Measurements from ENCODE around the gene ESD.

Gene ESD

DNA sequence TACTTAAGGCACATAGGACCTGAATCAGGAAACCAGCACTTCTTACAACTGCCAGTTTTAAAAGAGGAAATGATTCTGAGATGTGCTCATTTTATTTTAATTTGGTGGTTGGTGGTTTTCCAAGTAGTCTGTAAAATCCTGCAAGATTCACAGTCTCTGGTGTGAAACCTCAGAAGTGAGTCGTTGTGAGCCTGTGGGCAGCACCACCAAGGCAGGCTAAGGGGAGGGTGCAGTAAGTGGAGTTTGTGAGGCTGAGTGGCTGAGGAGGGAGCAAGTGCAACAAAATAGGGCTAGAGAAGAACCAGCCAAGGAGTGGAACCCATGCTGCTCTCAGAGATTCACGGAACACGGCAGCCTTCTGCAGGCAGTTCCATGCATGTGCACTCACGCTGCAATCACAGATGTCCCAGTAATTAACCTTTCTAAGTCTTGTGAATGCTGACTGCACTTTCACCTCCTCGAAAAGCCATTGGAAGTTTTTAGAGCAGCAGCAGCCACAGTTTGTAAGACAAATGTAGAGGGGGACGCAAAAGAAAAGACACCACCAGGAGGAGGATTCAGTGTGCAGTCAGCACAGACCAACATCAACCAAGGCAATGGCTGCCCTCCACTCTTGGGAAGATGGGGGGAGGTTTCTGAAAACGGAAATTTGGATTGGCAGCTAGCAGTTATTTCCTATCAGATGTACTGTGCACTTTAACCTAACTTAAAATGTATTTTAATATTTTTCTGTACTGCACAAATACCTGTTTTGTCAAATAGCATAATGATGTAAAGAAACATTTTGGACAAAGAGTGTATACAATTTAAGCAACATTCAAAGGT lies 44.9 kb downstream of the ESD start:
- no peak overlapping the region for H3K9ac ChIP-seq (ENCODE audit: low read length)
- H3F3A ChIP-seq (ENCODE audit: insufficient read depth), result no peaks in the 10 kb centered on the region; the same call in 1 of the 2 replicates
- no peak overlapping the region for H3K4me3 ChIP-seq (ENCODE audit: insufficient read depth, low read length, poor library complexity, severe bottlenecking)
- no peak overlapping the region for H2AFZ ChIP-seq (ENCODE audit: low read depth, low read length, severe bottlenecking)
- no peaks in the 10 kb centered on the region for H3K79me2 ChIP-seq (ENCODE audit: insufficient read depth, low read length)
- no peaks in the 10 kb centered on the region for H3K27me3 ChIP-seq (ENCODE audit: low read length)
- H3K4me2 ChIP-seq (ENCODE audit: low read depth, low read length, poor library complexity, severe bottlenecking), result no peak overlapping the region
- no peaks in the 10 kb centered on the region for H3K9me3 ChIP-seq (ENCODE audit: insufficient read depth, low read length)
- TF ChIP-seq, protein P1, sequence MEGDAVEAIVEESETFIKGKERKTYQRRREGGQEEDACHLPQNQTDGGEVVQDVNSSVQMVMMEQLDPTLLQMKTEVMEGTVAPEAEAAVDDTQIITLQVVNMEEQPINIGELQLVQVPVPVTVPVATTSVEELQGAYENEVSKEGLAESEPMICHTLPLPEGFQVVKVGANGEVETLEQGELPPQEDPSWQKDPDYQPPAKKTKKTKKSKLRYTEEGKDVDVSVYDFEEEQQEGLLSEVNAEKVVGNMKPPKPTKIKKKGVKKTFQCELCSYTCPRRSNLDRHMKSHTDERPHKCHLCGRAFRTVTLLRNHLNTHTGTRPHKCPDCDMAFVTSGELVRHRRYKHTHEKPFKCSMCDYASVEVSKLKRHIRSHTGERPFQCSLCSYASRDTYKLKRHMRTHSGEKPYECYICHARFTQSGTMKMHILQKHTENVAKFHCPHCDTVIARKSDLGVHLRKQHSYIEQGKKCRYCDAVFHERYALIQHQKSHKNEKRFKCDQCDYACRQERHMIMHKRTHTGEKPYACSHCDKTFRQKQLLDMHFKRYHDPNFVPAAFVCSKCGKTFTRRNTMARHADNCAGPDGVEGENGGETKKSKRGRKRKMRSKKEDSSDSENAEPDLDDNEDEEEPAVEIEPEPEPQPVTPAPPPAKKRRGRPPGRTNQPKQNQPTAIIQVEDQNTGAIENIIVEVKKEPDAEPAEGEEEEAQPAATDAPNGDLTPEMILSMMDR (IDR thresholded peaks at IDR 0.05; ENCODE audit: insufficient read depth, low read length, poor library complexity, severe bottlenecking), result no peak
- TF ChIP-seq EZH2phosphoT487 (conservative IDR thresholded peaks at IDR 0.05; ENCODE audit: low read length), result no peak
- no peaks in the 10 kb centered on the region for H3K9me2 ChIP-seq (replicated peaks; ENCODE audit: insufficient read depth, low read length)
- peak overlapping the region; percentile 51; the same call in 1 of the 2 replicates for H3K27ac ChIP-seq (ENCODE audit: low read depth, low read length)
- no peaks in the 10 kb centered on the region for H4K20me1 ChIP-seq (ENCODE audit: low read depth, low read length)
- no peaks in the 10 kb centered on the region for H3K36me3 ChIP-seq (ENCODE audit: low read length)

DNA sequence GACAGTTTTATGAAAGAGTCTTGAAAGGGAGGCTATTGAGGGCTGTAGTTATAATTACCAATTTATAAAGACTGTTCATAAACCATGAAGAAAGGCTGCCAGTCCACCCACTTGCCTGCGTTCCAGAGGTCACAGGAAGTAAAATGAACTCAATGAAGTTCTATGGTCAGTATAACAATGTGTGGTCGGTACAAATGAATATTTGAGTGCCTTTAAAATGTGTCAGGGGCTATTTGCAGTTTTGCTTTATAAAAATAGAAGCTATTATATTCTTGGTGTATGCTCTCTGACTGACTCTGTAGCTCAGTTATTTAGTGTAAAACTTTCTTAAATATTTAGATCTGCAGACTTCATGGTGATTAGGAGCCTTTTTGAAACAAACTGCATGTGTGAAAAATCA lies 47.0 kb downstream of the ESD start:
- Histone ChIP-seq H3K4me2 (ENCODE audit: low read depth, low read length, poor library complexity, severe bottlenecking) (no peak overlapping the region), H3K4me3 (ENCODE audit: insufficient read depth, low read length, poor library complexity, severe bottlenecking) (no peak overlapping the region), H3K9me2 (replicated peaks; ENCODE audit: insufficient read depth, low read length) (no peaks in the 10 kb centered on the region), H3F3A (ENCODE audit: insufficient read depth) (no peaks in the 10 kb centered on the region; the same call in 1 of the 2 replicates), H3K36me3 (ENCODE audit: low read length) (no peaks in the 10 kb centered on the region), H4K20me1 (ENCODE audit: low read depth, low read length) (no peaks in the 10 kb centered on the region), H3K27me3 (ENCODE audit: low read length) (no peaks in the 10 kb centered on the region), H3K79me2 (ENCODE audit: insufficient read depth, low read length) (no peaks in the 10 kb centered on the region), H3K9me3 (ENCODE audit: insufficient read depth, low read length) (no peaks in the 10 kb centered on the region), H3K27ac (ENCODE audit: low read depth, low read length) (no peak overlapping the region), H2AFZ (ENCODE audit: low read depth, low read length, severe bottlenecking) (no peak overlapping the region), H3K9ac (ENCODE audit: low read length) (no peak overlapping the region)
- TF ChIP-seq EZH2phosphoT487 (conservative IDR thresholded peaks at IDR 0.05; ENCODE audit: low read length), result no peak
- TF ChIP-seq, protein P1 (IDR thresholded peaks at IDR 0.05; ENCODE audit: insufficient read depth, low read length, poor library complexity, severe bottlenecking), result no peak

DNA sequence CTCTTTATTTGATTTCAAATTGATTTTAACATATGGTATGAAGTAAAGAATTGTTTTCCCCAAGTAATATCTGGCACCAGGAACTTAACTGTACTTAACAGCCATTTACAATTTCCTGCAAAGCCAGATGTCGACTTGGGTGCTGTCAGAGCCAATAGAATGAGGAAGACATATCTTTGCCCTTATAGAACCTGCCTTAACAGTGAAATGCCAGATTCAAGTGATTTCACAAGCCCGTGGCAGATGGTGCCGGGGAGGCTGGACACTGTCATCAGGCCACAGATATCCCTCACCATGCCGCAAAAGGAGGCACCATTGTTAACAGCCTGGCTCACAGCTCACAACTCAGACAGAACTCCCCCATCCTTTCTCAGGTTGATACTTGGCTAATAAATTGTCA lies 48.7 kb downstream of the ESD start:
- H2AFZ ChIP-seq (ENCODE audit: low read depth, low read length, severe bottlenecking), result no peak overlapping the region
- no peaks in the 10 kb centered on the region for H3K9me2 ChIP-seq (replicated peaks; ENCODE audit: insufficient read depth, low read length)
- no peaks in the 10 kb centered on the region for H3K27me3 ChIP-seq (ENCODE audit: low read length)
- H3K9ac ChIP-seq (ENCODE audit: low read length), result no peak overlapping the region
- no peak overlapping the region for H3K27ac ChIP-seq (ENCODE audit: low read depth, low read length)
- no peak overlapping the region for H3K4me3 ChIP-seq (ENCODE audit: insufficient read depth, low read length, poor library complexity, severe bottlenecking)
- H3F3A ChIP-seq (ENCODE audit: insufficient read depth), result no peaks in the 10 kb centered on the region; the same call in 1 of the 2 replicates
- no peak overlapping the region for H3K4me2 ChIP-seq (ENCODE audit: low read depth, low read length, poor library complexity, severe bottlenecking)
- H3K79me2 ChIP-seq (ENCODE audit: insufficient read depth, low read length), result no peaks in the 10 kb centered on the region
- peaks cover 3% of the 10 kb centered on the region; the same call in 1 of the 2 replicates for H3K36me3 ChIP-seq (ENCODE audit: low read length)
- H3K9me3 ChIP-seq (ENCODE audit: insufficient read depth, low read length), result no peaks in the 10 kb centered on the region
- no peak for TF ChIP-seq EZH2phosphoT487 (conservative IDR thresholded peaks at IDR 0.05; ENCODE audit: low read length)
- TF ChIP-seq, protein P1 (IDR thresholded peaks at IDR 0.05; ENCODE audit: insufficient read depth, low read length, poor library complexity, severe bottlenecking), result no peak
- no peaks in the 10 kb centered on the region for H4K20me1 ChIP-seq (ENCODE audit: low read depth, low read length)

Data from SU-DHL-6 (cell line).